ENCODE measurements around the gene BICC1. TPM values are rescaled to one million over a fixed set of nuclear protein-coding genes. Genes with fewer than 3 reads are reported as not detected.

Gene BICC1
- total RNA-seq, 4 donors from 2014 or later = 1.3 to 29.7 (median 17.5) TPM

- no peaks in the 10 kb centered on the region for H3K9me3 ChIP-seq
- no peaks in the 10 kb centered on the region for H3K27me3 ChIP-seq
- DNase-seq = no peak
- H3K36me3 ChIP-seq = no peaks in the 10 kb centered on the region
- H3K27ac ChIP-seq = no peak overlapping the region
- H3K4me3 ChIP-seq = no peak overlapping the region
- H3K4me1 ChIP-seq = no peaks in the 10 kb centered on the region
- intact Hi-C loops (cut with DNase I; ENCODE audit: low total_unique reads) = no loop called here
- TF ChIP-seq CTCF (IDR thresholded peaks at IDR 0.05) (no peak), POLR2A (IDR thresholded peaks at IDR 0.05) (no peak)
Observed at GRCh38 chr10:58555170-58555929, 42.7 kb downstream of the BICC1 start.

- H3K36me3 ChIP-seq = no peaks in the 10 kb centered on the region
- intact Hi-C loops (cut with DNase I; ENCODE audit: low total_unique reads) = no loop called here
- no peaks in the 10 kb centered on the region for H3K9me3 ChIP-seq
- H3K27ac ChIP-seq = no peak overlapping the region
- no peaks in the 10 kb centered on the region for H3K4me1 ChIP-seq
- no peak for DNase-seq
- H3K4me3 ChIP-seq = no peak overlapping the region
- TF ChIP-seq CTCF (IDR thresholded peaks at IDR 0.05) (no peak), POLR2A (IDR thresholded peaks at IDR 0.05) (no peak)
- H3K27me3 ChIP-seq = no peaks in the 10 kb centered on the region
Observed at GRCh38 chr10:58555930-58556311, 43.2 kb downstream of the BICC1 start.

- Histone ChIP-seq H3K4me1 (no peaks in the 10 kb centered on the region), H3K36me3 (no peaks in the 10 kb centered on the region), H3K27me3 (no peaks in the 10 kb centered on the region), H3K27ac (no peak overlapping the region), H3K4me3 (no peak overlapping the region), H3K9me3 (no peaks in the 10 kb centered on the region)
- intact Hi-C loops (cut with DNase I; ENCODE audit: low total_unique reads) = no loop called here
- no peak for DNase-seq
- TF ChIP-seq CTCF (IDR thresholded peaks at IDR 0.05) (no peak), POLR2A (IDR thresholded peaks at IDR 0.05) (no peak)
Observed at GRCh38 chr10:58556516-58557165, 44.0 kb downstream of the BICC1 start.

- intact Hi-C loops (cut with DNase I; ENCODE audit: low total_unique reads) = no loop called here
- no peaks in the 10 kb centered on the region for H3K36me3 ChIP-seq
- no peak overlapping the region for H3K27ac ChIP-seq
- no peaks in the 10 kb centered on the region for H3K27me3 ChIP-seq
- DNase-seq = no peak
- no peaks in the 10 kb centered on the region for H3K4me1 ChIP-seq
- no peak for TF ChIP-seq CTCF (IDR thresholded peaks at IDR 0.05)
- TF ChIP-seq POLR2A (IDR thresholded peaks at IDR 0.05) = no peak
- H3K4me3 ChIP-seq = no peak overlapping the region
- H3K9me3 ChIP-seq = peaks cover 0 to 5% of the 10 kb centered on the region in 2 donors
Observed at GRCh38 chr10:58557714-58558113, 45.0 kb downstream of the BICC1 start.

GRCh38 chr10:58560068-58560467 is 47.4 kb downstream of the BICC1 start:
- H3K4me1 ChIP-seq = no peaks in the 10 kb centered on the region
- no peaks in the 10 kb centered on the region for H3K36me3 ChIP-seq
- intact Hi-C loops (cut with DNase I; ENCODE audit: low total_unique reads) = no loop called here
- TF ChIP-seq CTCF (IDR thresholded peaks at IDR 0.05) (no peak), POLR2A (IDR thresholded peaks at IDR 0.05) (no peak)
- no peaks in the 10 kb centered on the region for H3K27me3 ChIP-seq
- no peak overlapping the region for H3K27ac ChIP-seq
- H3K9me3 ChIP-seq = peaks cover 0 to 7% of the 10 kb centered on the region in 2 donors
- DNase-seq = no peak
- H3K4me3 ChIP-seq = no peak overlapping the region
